ENCODE measurements around the gene RBBP7.

RBBP7 gene

DNA sequence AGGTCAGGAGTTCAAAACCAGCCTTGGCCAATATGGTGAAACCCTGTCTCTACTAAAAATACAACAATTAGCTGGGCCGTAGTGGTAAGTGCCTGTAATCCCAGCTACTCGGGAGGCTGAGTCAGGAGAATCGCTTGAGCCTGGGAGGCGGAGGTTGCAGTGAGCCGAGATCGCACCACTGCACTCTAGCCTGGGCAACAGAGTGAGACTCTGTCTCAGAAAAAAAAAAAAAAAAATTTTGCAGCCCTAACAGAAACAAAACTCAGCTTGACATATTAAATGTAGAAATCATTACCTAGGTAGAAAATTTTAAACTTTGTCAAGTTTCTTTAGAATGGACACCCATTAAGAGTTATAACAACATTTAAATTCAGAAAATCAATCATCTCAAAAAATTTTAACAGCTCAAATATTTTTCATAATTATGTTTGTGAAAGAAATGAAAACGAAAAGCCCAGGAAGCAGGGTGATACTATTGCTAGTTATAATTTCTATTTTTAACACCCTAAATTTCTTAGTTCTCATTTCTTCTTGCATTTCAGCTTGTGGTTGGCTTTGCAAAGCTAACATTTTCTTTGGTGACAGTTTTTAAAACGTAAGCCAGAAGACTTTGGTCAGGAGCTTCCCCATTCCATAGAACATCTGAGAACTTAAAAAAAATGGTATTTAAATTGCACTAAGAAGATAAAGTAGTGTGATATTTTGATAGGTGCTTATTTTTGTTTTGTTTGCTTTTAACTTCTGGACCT, 33.3 kb upstream of the RBBP7 start:
- TF ChIP-seq, protein P1, sequence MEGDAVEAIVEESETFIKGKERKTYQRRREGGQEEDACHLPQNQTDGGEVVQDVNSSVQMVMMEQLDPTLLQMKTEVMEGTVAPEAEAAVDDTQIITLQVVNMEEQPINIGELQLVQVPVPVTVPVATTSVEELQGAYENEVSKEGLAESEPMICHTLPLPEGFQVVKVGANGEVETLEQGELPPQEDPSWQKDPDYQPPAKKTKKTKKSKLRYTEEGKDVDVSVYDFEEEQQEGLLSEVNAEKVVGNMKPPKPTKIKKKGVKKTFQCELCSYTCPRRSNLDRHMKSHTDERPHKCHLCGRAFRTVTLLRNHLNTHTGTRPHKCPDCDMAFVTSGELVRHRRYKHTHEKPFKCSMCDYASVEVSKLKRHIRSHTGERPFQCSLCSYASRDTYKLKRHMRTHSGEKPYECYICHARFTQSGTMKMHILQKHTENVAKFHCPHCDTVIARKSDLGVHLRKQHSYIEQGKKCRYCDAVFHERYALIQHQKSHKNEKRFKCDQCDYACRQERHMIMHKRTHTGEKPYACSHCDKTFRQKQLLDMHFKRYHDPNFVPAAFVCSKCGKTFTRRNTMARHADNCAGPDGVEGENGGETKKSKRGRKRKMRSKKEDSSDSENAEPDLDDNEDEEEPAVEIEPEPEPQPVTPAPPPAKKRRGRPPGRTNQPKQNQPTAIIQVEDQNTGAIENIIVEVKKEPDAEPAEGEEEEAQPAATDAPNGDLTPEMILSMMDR (IDR thresholded peaks at IDR 0.05; ENCODE audit: insufficient read depth, low read length, missing control alignments): no peak
- POLR2A ChIA-PET: no interaction called here
- no peak overlapping the region for H3K4me3 ChIP-seq (ENCODE audit: low read depth, low read length)
- CTCF ChIA-PET: interaction anchor here (0.6 kb wide), 1 partner anchor 11 kb away, joined by 3 read pairs; no protein-coding TSS in a partner anchor
- DNase-seq (ENCODE audit: low read depth, low spot score): no peak

DNA sequence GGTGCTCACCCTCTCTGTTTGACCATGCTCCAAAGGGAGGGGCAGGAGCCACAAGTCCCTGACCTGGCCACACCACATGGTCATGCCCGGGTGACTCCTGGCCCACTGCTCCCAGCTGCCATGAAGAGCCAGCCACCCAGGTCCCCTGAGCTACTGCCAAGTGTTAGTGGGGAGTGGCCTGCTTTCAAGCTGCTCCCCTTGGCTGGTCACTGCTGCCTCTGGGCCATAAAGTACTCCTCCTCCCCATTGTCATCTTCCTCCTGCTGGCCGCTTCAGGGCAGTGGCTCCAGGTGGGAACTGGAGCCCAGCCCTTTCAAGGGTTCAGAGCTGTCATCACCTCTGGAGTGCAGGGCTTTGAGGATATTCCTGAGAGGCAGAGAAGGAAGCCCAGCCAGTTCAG, 27.3 kb upstream of the RBBP7 start:
- TF ChIP-seq, protein P1 (IDR thresholded peaks at IDR 0.05; ENCODE audit: insufficient read depth, low read length, missing control alignments): no peak
- H3K4me3 ChIP-seq (ENCODE audit: low read depth, low read length): no peak overlapping the region
- ChIA-PET CTCF (interaction anchor here (1.4 to 1.7 kb wide), 2 partner anchors 14 to 71 kb away, joined by 5 to 7 read pairs; no protein-coding TSS in a partner anchor), POLR2A (no interaction called here)
- no peak for DNase-seq (ENCODE audit: low read depth, low spot score)

DNA sequence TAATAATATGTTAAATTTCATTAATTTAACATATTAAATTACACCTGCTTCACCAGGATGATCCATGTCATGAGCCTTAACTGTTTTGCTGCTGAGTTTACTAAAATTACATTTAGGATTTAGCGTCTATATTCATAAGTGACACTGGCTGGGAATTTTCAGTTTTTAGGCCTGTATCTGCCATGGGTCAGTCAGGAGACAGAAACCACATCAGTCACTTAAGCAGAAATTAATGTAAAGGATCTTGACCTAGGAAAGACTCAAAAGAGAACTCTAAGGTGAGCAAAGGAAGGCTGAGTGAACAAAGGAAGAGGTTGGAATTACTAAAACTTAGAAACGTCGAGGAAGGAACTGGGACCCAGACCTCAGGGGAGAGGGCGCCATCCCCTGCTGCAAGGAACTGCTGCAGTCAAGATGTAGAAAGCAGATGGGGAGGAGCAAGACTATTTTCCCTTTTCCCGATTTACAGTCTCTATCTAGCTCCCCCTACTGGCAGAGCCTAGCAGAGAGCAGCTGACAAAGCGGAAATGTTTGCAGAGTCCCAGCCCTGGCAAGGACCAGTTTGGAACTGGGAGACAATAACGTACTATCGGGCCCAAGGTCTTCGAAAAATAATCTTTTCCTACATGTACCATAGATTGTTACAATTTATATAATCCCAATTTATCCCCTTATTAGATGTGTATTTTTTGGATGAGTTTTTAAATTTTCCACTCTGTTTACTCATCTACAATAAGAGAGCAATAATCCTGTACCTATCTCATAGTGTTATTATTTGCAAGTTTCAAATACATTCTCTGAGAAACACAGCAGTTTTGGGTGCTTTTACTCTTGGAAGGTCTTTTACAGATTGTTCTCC, 22.6 kb upstream of the RBBP7 start:
- POLR2A ChIA-PET: no interaction called here
- no peak for DNase-seq (ENCODE audit: low read depth, low spot score)
- CTCF ChIA-PET: interaction anchor here (0.6 to 3.3 kb wide), 9 partner anchors 10 to 151 kb away, joined by 3 to 41 read pairs (median 4); no protein-coding TSS in a partner anchor

DNA sequence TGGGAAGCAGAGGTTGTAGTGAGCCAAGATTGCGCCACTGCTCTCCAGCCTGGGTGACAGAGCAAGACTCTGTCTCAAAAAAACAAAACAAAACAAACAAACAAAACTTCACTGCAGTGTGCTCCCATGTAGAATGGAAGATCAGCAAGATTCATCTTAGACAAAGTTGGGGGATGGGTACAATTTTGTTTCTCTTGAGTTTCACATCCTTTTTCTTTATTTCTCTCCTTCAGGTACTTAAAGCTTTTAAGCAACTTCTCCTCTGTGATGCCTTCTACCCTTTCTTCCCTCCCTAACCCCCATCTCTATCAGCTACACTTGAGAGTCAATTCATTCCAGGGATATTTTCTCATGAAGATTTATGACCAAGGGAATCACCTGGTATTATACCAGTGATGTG, 15.5 kb upstream of the RBBP7 start:
- ChIA-PET CTCF (interaction anchor here (1.2 to 6.4 kb wide), 4 partner anchors 11 to 161 kb away, joined by 4 to 82 read pairs (median 6); no protein-coding TSS in a partner anchor), POLR2A (no interaction called here)
- H3K4me3 ChIP-seq (ENCODE audit: low read depth, low read length): no peak overlapping the region
- no peak for DNase-seq (ENCODE audit: low read depth, low spot score)
- TF ChIP-seq, protein P1 (IDR thresholded peaks at IDR 0.05; ENCODE audit: insufficient read depth, low read length, missing control alignments): no peak

More for the DNA sequence above, 22.6 kb upstream of the RBBP7 start:
- TF ChIP-seq, protein P1 (IDR thresholded peaks at IDR 0.05; ENCODE audit: insufficient read depth, low read length, missing control alignments): peak; percentile 78
- H3K4me3 ChIP-seq (ENCODE audit: low read depth, low read length): no peak overlapping the region

DNA sequence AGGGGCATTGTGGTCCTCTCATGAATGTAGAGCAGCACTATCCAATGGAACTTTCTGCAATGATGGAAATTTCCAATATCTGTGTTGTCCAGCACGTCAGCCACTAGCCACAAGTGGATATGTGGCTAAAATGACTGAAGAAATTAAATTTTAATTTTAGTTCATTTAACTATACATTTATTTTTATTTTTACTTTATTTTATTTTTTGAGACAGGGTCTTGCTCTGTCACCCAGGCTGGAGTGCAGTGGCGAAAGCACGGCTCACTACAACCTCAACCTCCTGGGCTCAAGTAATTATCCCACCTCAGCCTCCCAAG, 13.3 kb upstream of the RBBP7 start:
- no peak overlapping the region for H3K4me3 ChIP-seq (ENCODE audit: low read depth, low read length)
- no peak for DNase-seq (ENCODE audit: low read depth, low spot score)
- ChIA-PET POLR2A (interaction anchor here (1.0 to 1.6 kb wide), 2 partner anchors 13 to 45 kb away, joined by 3 to 7 read pairs; partner anchors contain the start of gene RBBP7), CTCF (interaction anchor here (0.6 to 6.4 kb wide), 23 partner anchors 8 to 311 kb away, joined by 3 to 82 read pairs (median 6); partner anchors contain the start of gene RBBP7)
- TF ChIP-seq, protein P1 (IDR thresholded peaks at IDR 0.05; ENCODE audit: insufficient read depth, low read length, missing control alignments): no peak

Data from AG04449 (cell line).